PC-9 (cell line): ENCODE results near the gene ADIPOR2. TPM values are rescaled to one million over a fixed set of nuclear protein-coding genes. Genes with fewer than 3 reads are reported as not detected.

Experiments used
- BruUV-seq: library from RNA; stranded (reverse); fragments of 400-500 nt; replicated peaks from 2 replicates; lab custom pipeline; 2021; lab: Mats Ljungman, UMichigan
- CTCF ChIA-PET: fragments of 300-600 bp; sonication (Branson Sonifier 250); formaldehyde crosslinking; loops from one replicate; lab custom pipeline; 2022; ENCODE audit warnings: antibody characterized with exemption; lab: Charles Lee
- POLR2A ChIA-PET: fragments of 300-600 bp; sonication (Branson Sonifier 250); formaldehyde crosslinking; loops from one replicate; lab custom pipeline; 2022; ENCODE audit warnings: antibody characterized with exemption; ENCODE audit not compliant: unreplicated experiment; lab: Charles Lee
- DNase-seq, 2 experiments: peaks; one replicate each; pipeline versions ENCODE4 v3.0.0 to v3.0.0-alpha.2; 2015 to 2022; ENCODE audit warnings: mixed read lengths in 1 of 2
- H2AFZ ChIP-seq: fragments of 200-600 bp; sonication (generic); 2 replicates; pipeline ENCODE4 v1.8.1; 2017; ENCODE audit warnings: antibody characterized with exemption
- H3F3A ChIP-seq: fragments of 200-600 bp; sonication (generic); 2 replicates; pipeline ENCODE4 v1.8.1; 2017; ENCODE audit warnings: antibody characterized with exemption, mild to moderate bottlenecking, low read depth; ENCODE audit not compliant: insufficient read depth
- H3K27ac ChIP-seq: fragments of 200-600 bp; sonication (generic); 2 replicates; pipeline ENCODE4 v1.6.1; 2016; ENCODE audit warnings: mixed run types
- H3K27me3 ChIP-seq: fragments of 200-600 bp; sonication (generic); 2 replicates; pipeline ENCODE4 v1.6.1; 2016; ENCODE audit warnings: low read depth, mixed run types; ENCODE audit not compliant: insufficient read depth
- H3K36me3 ChIP-seq: fragments of 200-600 bp; sonication (generic); 2 replicates; pipeline ENCODE4 v1.6.1; 2016; ENCODE audit warnings: low read depth, mixed run types
- H3K4me1 ChIP-seq: fragments of 200-600 bp; sonication (generic); replicated peaks from 2 replicates; pipeline ENCODE4 v1.6.1; 2016; ENCODE audit warnings: mixed run types; ENCODE audit not compliant: insufficient read depth
- H3K4me2 ChIP-seq: fragments of 200-600 bp; sonication (generic); 2 replicates; pipeline ENCODE4 v1.6.1; 2017; ENCODE audit warnings: mixed run types
- H3K4me3 ChIP-seq: fragments of 200-600 bp; sonication (generic); 2 replicates; pipeline ENCODE4 v1.6.1; 2016; ENCODE audit warnings: mixed run types
- H3K79me2 ChIP-seq: fragments of 200-600 bp; sonication (generic); 2 replicates; pipeline ENCODE4 v1.6.1; 2017; ENCODE audit warnings: low read depth, mixed run types
- H3K9me2 ChIP-seq: fragments of 200-600 bp; sonication (generic); 2 replicates; pipeline ENCODE4 v1.8.1; 2017; ENCODE audit warnings: mild to moderate bottlenecking; ENCODE audit not compliant: insufficient read depth
- H3K9me3 ChIP-seq: fragments of 200-600 bp; sonication (generic); 2 replicates; pipeline ENCODE4 v1.8.1; 2016; ENCODE audit warnings: low read depth; ENCODE audit not compliant: insufficient read depth
- H4K20me1 ChIP-seq: fragments of 200-600 bp; sonication (generic); 2 replicates; pipeline ENCODE4 v1.8.1; 2017; ENCODE audit not compliant: insufficient read depth
- CTCF ChIP-seq: fragments of 200-600 bp; sonication (generic); conservative IDR thresholded peaks from 2 replicates; pipeline ENCODE4 v1.6.1; 2017; ENCODE audit warnings: mixed run types, antibody characterized with exemption, mild to moderate bottlenecking, moderate library complexity
- EZH2 ChIP-seq: fragments of 200-600 bp; sonication (generic); IDR thresholded peaks from 2 replicates; pipeline ENCODE4 v1.8.0; 2017; ENCODE audit warnings: antibody characterized with exemption, low read depth
- intact Hi-C: fragments of 100-400 bp; cut with micrococcal nuclease; formaldehyde crosslinking; loops from one replicate; pipeline ENCODE4 v1.10.0; 2022; ENCODE audit not compliant: unreplicated experiment
- total RNA-seq: library from RNA; stranded (reverse); gene quantifications from 2 replicates; pipeline ENCODE4 v1.2.3, GENCODE V29; 2021

The ADIPOR2 gene
- total RNA-seq, 1 experiment from 2014 or later = 107 TPM

GRCh38 chr12:1680804-1681492 is 9.9 kb upstream of the ADIPOR2 start:
- H3F3A ChIP-seq = 0 out of 2 replicates have a peak, but pooled peaks cover 3% of the 10 kb centered on the region
- H3K9me2 ChIP-seq = no peaks in the 10 kb centered on the region
- ChIA-PET CTCF (interaction anchor here (0.6 to 0.8 kb wide), 4 partner anchors 28 to 1144 kb away, joined by 3 to 5 read pairs (median 4); no protein-coding TSS in a partner anchor), POLR2A (interaction anchor here (0.6 to 0.7 kb wide), 3 partner anchors 19 to 36 kb away, joined by 3 to 6 read pairs (median 3); no protein-coding TSS in a partner anchor)
- H4K20me1 ChIP-seq = no peaks in the 10 kb centered on the region
- no TSS peak for BruUV-seq
- intact Hi-C loops = no loop called here
- H3K4me1 ChIP-seq = no peaks in the 10 kb centered on the region
- TF ChIP-seq CTCF (no peak), EZH2 (no peak)
- no peaks in the 10 kb centered on the region for H3K9me3 ChIP-seq
- DNase-seq = no peak
- H3K4me2 ChIP-seq = no peak overlapping the region
- H3K27ac ChIP-seq = no peak overlapping the region
- no peak overlapping the region for H3K4me3 ChIP-seq
- H3K27me3 ChIP-seq = no peaks in the 10 kb centered on the region
- no peak overlapping the region for H2AFZ ChIP-seq
- H3K36me3 ChIP-seq = no peaks in the 10 kb centered on the region
- no peaks in the 10 kb centered on the region for H3K79me2 ChIP-seq

- BruUV-seq = no TSS peak
- no peak overlapping the region for H3K27ac ChIP-seq
- intact Hi-C loops = no loop called here
Measured at GRCh38 chr12:1681493-1681807, 9.4 kb upstream of the ADIPOR2 start.

More at GRCh38 chr12:1681493-1681807, 9.4 kb upstream of the ADIPOR2 start:
- Histone ChIP-seq H2AFZ (no peak overlapping the region), H3K36me3 (no peaks in the 10 kb centered on the region), H3K27me3 (no peaks in the 10 kb centered on the region), H3K4me3 (no peak overlapping the region), H3K79me2 (no peaks in the 10 kb centered on the region), H3K4me2 (no peak overlapping the region), H3F3A (0 out of 2 replicates have a peak, but pooled peaks cover 3% of the 10 kb centered on the region), H3K9me3 (no peaks in the 10 kb centered on the region), H4K20me1 (no peaks in the 10 kb centered on the region), H3K4me1 (no peaks in the 10 kb centered on the region), H3K9me2 (no peaks in the 10 kb centered on the region)
- POLR2A ChIA-PET = interaction anchor here (0.6 to 0.7 kb wide), 2 partner anchors 19 to 36 kb away, joined by 3 to 6 read pairs; no protein-coding TSS in a partner anchor
- no peak for DNase-seq
- no peak for TF ChIP-seq CTCF
- TF ChIP-seq EZH2 = no peak
- CTCF ChIA-PET = interaction anchor here (0.6 to 0.8 kb wide), 3 partner anchors 28 to 1144 kb away, joined by 3 to 5 read pairs (median 3); no protein-coding TSS in a partner anchor
